Lower lobe of right lung (tissue), 2 donors: ENCODE data around the gene ATP6V0D1. TPM values are rescaled to one million over a fixed set of nuclear protein-coding genes. Genes with fewer than 3 reads are reported as not detected.
A peak's percentile ranks its signal among the peaks of the same experiment; 100 is the strongest.

Experiments used
- ATAC-seq, 2 donors: fragments of 200-7000 bp; cut with Tn5 transposase; one replicate each; pipeline ENCODE4 v1.9.1; 2020 to 2022; ENCODE audit warnings: mild to moderate bottlenecking in 2 of 2, moderate library complexity in 2 of 2
- DNase-seq: peaks from one replicate; pipeline ENCODE4 v3.0.0-alpha.2; 2020
- H3K27ac ChIP-seq: fragments of 200-600 bp; one replicate; pipeline ENCODE4 v1.8.0; 2022
- H3K27me3 ChIP-seq: fragments of 200-600 bp; one replicate; pipeline ENCODE4 v1.8.0; 2022; ENCODE audit warnings: low read depth
- H3K36me3 ChIP-seq: fragments of 200-600 bp; one replicate; pipeline ENCODE4 v1.8.0; 2022; ENCODE audit warnings: mild to moderate bottlenecking
- H3K4me1 ChIP-seq: fragments of 200-600 bp; one replicate; pipeline ENCODE4 v1.8.0; 2022
- H3K4me3 ChIP-seq: fragments of 200-600 bp; one replicate; pipeline ENCODE4 v1.8.0; 2022; ENCODE audit warnings: mild to moderate bottlenecking
- H3K9me3 ChIP-seq: fragments of 200-600 bp; one replicate; pipeline ENCODE4 v1.8.0; 2022
- intact Hi-C: fragments of 100-400 bp; cut with DNase I; formaldehyde crosslinking; loops from one replicate; pipeline ENCODE4 v1.11.0; 2022
- total RNA-seq: library from RNA; stranded (reverse); fragmentation: NEBNext Ultra II Directional; extraction: Animal tissue kit (Norgen Biotek cat#: 25700); gene quantifications from one replicate; pipeline ENCODE4 v1.2.1, GENCODE V29; 2021
- TF ChIP-seq, protein P1 (sequence below): fragments of 200-600 bp; IDR thresholded peaks from one replicate; pipeline ENCODE4 v1.8.0; 2022; ENCODE audit warnings: antibody characterized with exemption, mild to moderate bottlenecking
- donor health status: DM: no; HTN: yes; CAD: no; lungs with severe emphysema.

Gene ATP6V0D1
- total RNA-seq, 1 donor from 2014 or later: 175 TPM

- Histone ChIP-seq H3K36me3 (no peaks in the 10 kb centered on the region), H3K9me3 (no peaks in the 10 kb centered on the region), H3K27ac (no peak overlapping the region), H3K27me3 (no peaks in the 10 kb centered on the region), H3K4me3 (no peak overlapping the region), H3K4me1 (peaks cover 20% of the 10 kb centered on the region)
- ATAC-seq: no peak
- DNase-seq: no peak
- TF ChIP-seq, protein P1, sequence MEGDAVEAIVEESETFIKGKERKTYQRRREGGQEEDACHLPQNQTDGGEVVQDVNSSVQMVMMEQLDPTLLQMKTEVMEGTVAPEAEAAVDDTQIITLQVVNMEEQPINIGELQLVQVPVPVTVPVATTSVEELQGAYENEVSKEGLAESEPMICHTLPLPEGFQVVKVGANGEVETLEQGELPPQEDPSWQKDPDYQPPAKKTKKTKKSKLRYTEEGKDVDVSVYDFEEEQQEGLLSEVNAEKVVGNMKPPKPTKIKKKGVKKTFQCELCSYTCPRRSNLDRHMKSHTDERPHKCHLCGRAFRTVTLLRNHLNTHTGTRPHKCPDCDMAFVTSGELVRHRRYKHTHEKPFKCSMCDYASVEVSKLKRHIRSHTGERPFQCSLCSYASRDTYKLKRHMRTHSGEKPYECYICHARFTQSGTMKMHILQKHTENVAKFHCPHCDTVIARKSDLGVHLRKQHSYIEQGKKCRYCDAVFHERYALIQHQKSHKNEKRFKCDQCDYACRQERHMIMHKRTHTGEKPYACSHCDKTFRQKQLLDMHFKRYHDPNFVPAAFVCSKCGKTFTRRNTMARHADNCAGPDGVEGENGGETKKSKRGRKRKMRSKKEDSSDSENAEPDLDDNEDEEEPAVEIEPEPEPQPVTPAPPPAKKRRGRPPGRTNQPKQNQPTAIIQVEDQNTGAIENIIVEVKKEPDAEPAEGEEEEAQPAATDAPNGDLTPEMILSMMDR: no peak
- intact Hi-C loops: no loop called here
Measured at GRCh38 chr16:67411339-67411738, 69.6 kb downstream of the ATP6V0D1 start.

DNA sequence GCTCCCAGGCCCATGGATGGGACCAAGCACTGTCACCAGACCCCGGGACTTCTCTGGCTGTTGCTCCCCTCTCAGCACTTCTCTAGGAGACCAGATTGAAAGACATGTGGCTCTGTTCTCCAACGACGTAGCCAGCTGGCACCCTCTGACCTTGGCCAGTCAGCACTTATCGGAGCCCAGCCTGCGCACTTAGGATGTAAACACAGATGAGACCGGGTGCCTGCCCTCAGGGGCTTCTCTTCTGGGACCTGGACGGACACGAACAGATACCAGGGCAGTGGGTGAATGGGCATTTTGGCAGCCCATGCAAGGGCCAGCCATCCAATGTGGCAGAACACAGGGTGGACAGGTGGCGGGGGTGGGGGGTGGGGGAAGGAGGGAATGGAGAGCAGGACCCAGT is 71.3 kb downstream of the ATP6V0D1 start:
- intact Hi-C loops: no loop called here
- Histone ChIP-seq H3K4me1 (peaks cover 8% of the 10 kb centered on the region), H3K36me3 (no peaks in the 10 kb centered on the region), H3K27ac (no peak overlapping the region), H3K4me3 (no peak overlapping the region), H3K27me3 (no peaks in the 10 kb centered on the region), H3K9me3 (no peaks in the 10 kb centered on the region)
- TF ChIP-seq, protein P1: no peak
- ATAC-seq (no peak), DNase-seq (no peak)

DNA sequence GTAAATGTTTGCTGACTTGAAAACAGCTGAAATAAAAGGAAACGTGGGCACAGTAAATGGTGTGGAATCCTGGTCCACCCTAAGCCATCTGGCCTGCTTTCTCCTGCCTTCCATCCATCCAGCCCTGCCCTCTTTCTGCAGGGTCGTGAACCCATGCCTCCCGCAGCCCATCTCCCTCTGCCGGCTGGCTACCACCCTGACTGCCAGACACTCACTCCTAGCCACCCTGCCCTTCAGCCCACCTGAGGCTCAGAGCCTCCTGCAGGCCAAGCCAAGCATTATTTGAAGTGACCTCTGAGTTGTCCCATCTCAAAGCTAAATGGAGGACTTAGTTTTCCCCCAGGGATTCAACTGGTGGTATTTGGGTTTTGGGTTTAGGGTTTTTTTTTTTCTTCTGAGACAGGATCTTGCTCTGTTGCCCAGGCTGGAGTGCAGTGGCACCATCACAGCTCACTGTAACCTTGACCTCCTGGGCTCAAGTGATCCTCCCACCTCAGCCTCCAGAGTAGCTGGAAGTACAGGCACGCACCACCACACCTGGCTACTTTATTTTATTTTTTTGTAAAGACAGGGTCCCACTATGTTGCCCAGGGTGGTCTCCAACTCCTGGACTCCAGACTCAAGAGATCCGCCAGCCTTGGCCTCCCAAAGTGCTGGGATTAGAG is 73.0 kb downstream of the ATP6V0D1 start:
- Histone ChIP-seq H3K4me3 (no peak overlapping the region), H3K36me3 (no peaks in the 10 kb centered on the region), H3K27me3 (no peaks in the 10 kb centered on the region), H3K27ac (no peak overlapping the region), H3K4me1 (peaks cover 15% of the 10 kb centered on the region), H3K9me3 (no peaks in the 10 kb centered on the region)
- intact Hi-C loops: no loop called here
- TF ChIP-seq, protein P1: no peak
- ATAC-seq (no peak), DNase-seq (no peak)

- Histone ChIP-seq H3K27ac (no peak overlapping the region), H3K36me3 (no peaks in the 10 kb centered on the region), H3K27me3 (no peaks in the 10 kb centered on the region), H3K4me1 (peaks cover 15% of the 10 kb centered on the region), H3K4me3 (no peak overlapping the region), H3K9me3 (no peaks in the 10 kb centered on the region)
- intact Hi-C loops: no loop called here
- DNase-seq (no peak), ATAC-seq (no peak)
- TF ChIP-seq, protein P1: no peak
Measured at GRCh38 chr16:67407176-67407787, 73.7 kb downstream of the ATP6V0D1 start.

GRCh38 chr16:67406111-67406971 is 74.6 kb downstream of the ATP6V0D1 start:
- no peaks in the 10 kb centered on the region for H3K36me3 ChIP-seq
- TF ChIP-seq, protein P1: no peak
- no peaks in the 10 kb centered on the region for H3K27me3 ChIP-seq
- peaks cover 15% of the 10 kb centered on the region for H3K4me1 ChIP-seq
- intact Hi-C loops: no loop called here
- H3K9me3 ChIP-seq: no peaks in the 10 kb centered on the region
- no peak for ATAC-seq
- no peak for DNase-seq
- no peak overlapping the region for H3K4me3 ChIP-seq
- H3K27ac ChIP-seq: peak overlapping the region; percentile 74
